ENCODE measurements around the gene PRKCQ.

Gene PRKCQ

GRCh38 chr10:6579904-6580278, at the start of gene PRKCQ:
Gene PRKCQ, minus strand, starts transcription at chr10:6580276. Its CDS starts 65,141 bp downstream, at chr10:6515135.
- no peak for DNase-seq

- no peak for DNase-seq
Measured at GRCh38 chr10:6625428-6625827, 45.4 kb upstream of the PRKCQ start.

GRCh38 chr10:6624392-6624791, 44.3 kb upstream of the PRKCQ start:
- no peak for DNase-seq

GRCh38 chr10:6622921-6623320, 42.8 kb upstream of the PRKCQ start:
- no peak for DNase-seq

- no peak for DNase-seq
Measured at GRCh38 chr10:6621536-6621935, 41.5 kb upstream of the PRKCQ start.

- DNase-seq = no peak
Measured at GRCh38 chr10:6619660-6620059, 39.6 kb upstream of the PRKCQ start.

- no peak for DNase-seq
Measured at GRCh38 chr10:6618340-6618739, 38.3 kb upstream of the PRKCQ start.

- no peak for DNase-seq
Measured at GRCh38 chr10:6617309-6618076, 37.4 kb upstream of the PRKCQ start.

- DNase-seq = no peak
Measured at GRCh38 chr10:6615971-6616370, 35.9 kb upstream of the PRKCQ start.

GRCh38 chr10:6612371-6612770, 32.3 kb upstream of the PRKCQ start:
- no peak for DNase-seq

- DNase-seq = no peak
Measured at GRCh38 chr10:6610647-6611046, 30.6 kb upstream of the PRKCQ start.

- DNase-seq = no peak
Measured at GRCh38 chr10:6609625-6610024, 29.5 kb upstream of the PRKCQ start.

GRCh38 chr10:6607778-6608177, 27.7 kb upstream of the PRKCQ start:
- DNase-seq = no peak

GRCh38 chr10:6607182-6607581, 27.1 kb upstream of the PRKCQ start:
- peak; percentile 31 for DNase-seq

- no peak for DNase-seq
Measured at GRCh38 chr10:6603142-6604125, 23.4 kb upstream of the PRKCQ start.

GRCh38 chr10:6602700-6603084, 22.6 kb upstream of the PRKCQ start:
- DNase-seq = no peak

- no peak for DNase-seq
Measured at GRCh38 chr10:6602026-6602699, 22.1 kb upstream of the PRKCQ start.

GRCh38 chr10:6601246-6601805, 21.2 kb upstream of the PRKCQ start:
- peak; percentile 41 for DNase-seq

GRCh38 chr10:6600224-6600987, 20.3 kb upstream of the PRKCQ start:
- no peak for DNase-seq

- DNase-seq = no peak
Measured at GRCh38 chr10:6598679-6599078, 18.6 kb upstream of the PRKCQ start.

- DNase-seq = no peak
Measured at GRCh38 chr10:6597478-6597877, 17.4 kb upstream of the PRKCQ start.

GRCh38 chr10:6595499-6595898, 15.4 kb upstream of the PRKCQ start:
- no peak for DNase-seq

Measured in activated CD8-positive, alpha-beta memory T cell treated with anti-CD3 and anti-CD28 coated beads, Interleukin-2, amount 50 U/mL, for 4 hours (primary cell).